ENCODE data around the gene SLC25A29.
"Not testable (repeated sequence)": the region's sequence is repeated elsewhere in the genome, so short reads cannot be mapped to it uniquely, and the experiment has no call there.

The SLC25A29 gene

GRCh38 chr14:100309028-100309737 is 2.9 kb upstream of the SLC25A29 start:
- TF ChIP-seq EZH2phosphoT487 (IDR thresholded peaks at IDR 0.05; ENCODE audit: borderline replicate concordance) (no peak), CTCF (conservative IDR thresholded peaks at IDR 0.05; ENCODE audit: low read length) (no peak)
- peaks cover 30% of the 10 kb centered on the region for H3K4me1 ChIP-seq (ENCODE audit: insufficient read depth, low read length, poor library complexity, severe bottlenecking)
- H2AFZ ChIP-seq (ENCODE audit: low read length) = no peak overlapping the region
- H4K20me1 ChIP-seq (ENCODE audit: insufficient read depth, low read length, poor library complexity, severe bottlenecking) = peaks cover 12% of the 10 kb centered on the region
- no peak overlapping the region for H3K4me3 ChIP-seq (ENCODE audit: low read length, poor library complexity, severe bottlenecking)
- no peaks in the 10 kb centered on the region for H3K36me3 ChIP-seq (ENCODE audit: insufficient read depth, low read length)
- no peaks in the 10 kb centered on the region for H3K27me3 ChIP-seq (ENCODE audit: insufficient read depth, low read length, poor library complexity, severe bottlenecking)
- H3K9ac ChIP-seq (ENCODE audit: low read depth, low read length, poor library complexity, severe bottlenecking) = peak overlapping the region; percentile 19
- H3K4me2 ChIP-seq (ENCODE audit: low read depth, low read length, poor library complexity, severe bottlenecking) = no peak overlapping the region
- H3F3A ChIP-seq (ENCODE audit: low read depth) = no peaks in the 10 kb centered on the region
- peaks cover 37% of the 10 kb centered on the region for H3K79me2 ChIP-seq (ENCODE audit: insufficient read depth, low read length)
- no peaks in the 10 kb centered on the region for H3K9me2 ChIP-seq (replicated peaks; ENCODE audit: low read depth, low read length)
- H3K9me3 ChIP-seq (ENCODE audit: insufficient read depth, low read depth, low read length) = no peaks in the 10 kb centered on the region

GRCh38 chr14:100308427-100308792 is 2.2 kb upstream of the SLC25A29 start:
- H3K9ac ChIP-seq (ENCODE audit: low read depth, low read length, poor library complexity, severe bottlenecking); H3K9me3 ChIP-seq (ENCODE audit: insufficient read depth, low read depth, low read length); H3K9me2 ChIP-seq (replicated peaks; ENCODE audit: low read depth, low read length); H2AFZ ChIP-seq (ENCODE audit: low read length); H3K4me2 ChIP-seq (ENCODE audit: low read depth, low read length, poor library complexity, severe bottlenecking); H3K27me3 ChIP-seq (ENCODE audit: insufficient read depth, low read length, poor library complexity, severe bottlenecking); H3K4me3 ChIP-seq (ENCODE audit: low read length, poor library complexity, severe bottlenecking); H3F3A ChIP-seq (ENCODE audit: low read depth); H3K36me3 ChIP-seq (ENCODE audit: insufficient read depth, low read length): not testable (repeated sequence)
- H3K79me2 ChIP-seq (ENCODE audit: insufficient read depth, low read length) = peaks cover 45% of the 10 kb centered on the region
- H3K4me1 ChIP-seq (ENCODE audit: insufficient read depth, low read length, poor library complexity, severe bottlenecking) = peaks cover 37% of the 10 kb centered on the region
- peaks cover 20% of the 10 kb centered on the region for H4K20me1 ChIP-seq (ENCODE audit: insufficient read depth, low read length, poor library complexity, severe bottlenecking)

- Histone ChIP-seq H3K4me1 (ENCODE audit: insufficient read depth, low read length, poor library complexity, severe bottlenecking) (peaks cover 43% of the 10 kb centered on the region), H3K9me3 (ENCODE audit: insufficient read depth, low read depth, low read length) (no peaks in the 10 kb centered on the region), H3K9ac (ENCODE audit: low read depth, low read length, poor library complexity, severe bottlenecking) (peak overlapping the region; percentile 97), H3K9me2 (replicated peaks; ENCODE audit: low read depth, low read length) (no peaks in the 10 kb centered on the region), H3K36me3 (ENCODE audit: insufficient read depth, low read length) (no peaks in the 10 kb centered on the region), H3K27me3 (ENCODE audit: insufficient read depth, low read length, poor library complexity, severe bottlenecking) (no peaks in the 10 kb centered on the region), H3K4me2 (ENCODE audit: low read depth, low read length, poor library complexity, severe bottlenecking) (peak overlapping the region; percentile 84), H3F3A (ENCODE audit: low read depth) (no peaks in the 10 kb centered on the region), H4K20me1 (ENCODE audit: insufficient read depth, low read length, poor library complexity, severe bottlenecking) (peaks cover 25% of the 10 kb centered on the region), H3K79me2 (ENCODE audit: insufficient read depth, low read length) (peaks cover 50% of the 10 kb centered on the region), H3K4me3 (ENCODE audit: low read length, poor library complexity, severe bottlenecking) (peak overlapping the region; percentile 89), H2AFZ (ENCODE audit: low read length) (no peak overlapping the region)
- TF ChIP-seq EZH2phosphoT487 (IDR thresholded peaks at IDR 0.05; ENCODE audit: borderline replicate concordance) (no peak), CTCF (conservative IDR thresholded peaks at IDR 0.05; ENCODE audit: low read length) (no peak)
These were observed 1.7 kb upstream of the SLC25A29 start for GRCh38 chr14:100307766-100308426.

Measured in Loucy (cell line).